ENCODE data around the gene FLAD1.

FLAD1 gene
- 24.1 to 61.7 reads per million in 2 donors for total RNA-seq

DNA sequence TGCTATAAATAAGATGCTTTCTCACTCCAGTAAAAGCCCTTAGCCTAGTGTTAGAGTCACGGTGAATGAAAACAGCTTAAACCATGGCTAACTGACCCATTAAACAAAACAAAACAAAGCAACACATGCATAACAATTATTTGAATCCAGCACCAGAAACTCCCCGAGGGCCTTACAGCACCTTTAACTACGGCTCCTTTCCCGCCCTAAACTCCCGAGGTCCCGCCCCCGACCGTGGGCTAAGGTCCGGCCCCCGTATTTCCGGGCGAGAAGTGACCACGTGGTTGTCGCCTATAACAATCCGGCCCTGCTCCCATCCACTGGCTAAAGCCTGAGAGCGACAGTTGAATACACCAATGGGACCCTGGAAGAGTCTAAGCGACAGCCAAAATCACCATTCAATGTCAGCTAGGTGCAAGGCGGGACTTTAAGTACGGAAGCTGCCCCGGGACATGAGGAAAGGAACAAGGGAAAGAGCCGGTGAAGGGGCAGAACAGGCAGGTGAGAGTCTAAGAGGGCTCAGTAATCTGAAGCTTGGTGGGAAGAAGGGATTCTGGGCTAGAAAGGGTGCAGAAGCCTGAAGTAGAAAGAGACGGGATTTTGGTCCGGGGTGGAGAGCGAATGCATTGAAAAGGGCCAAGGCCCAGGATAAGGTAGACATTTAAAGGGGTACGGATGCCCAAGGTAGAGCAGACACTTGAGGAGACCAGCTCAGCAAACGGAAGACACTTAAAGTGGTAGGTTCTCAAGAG, at the start of gene FLAD1:
Gene FLAD1 (plus strand): TSS at position 448 of the 752 bp plus-strand sequence. CDS start 351 bp downstream, outside the sequence.
- DNase-seq, result peak; percentile 90

DNA sequence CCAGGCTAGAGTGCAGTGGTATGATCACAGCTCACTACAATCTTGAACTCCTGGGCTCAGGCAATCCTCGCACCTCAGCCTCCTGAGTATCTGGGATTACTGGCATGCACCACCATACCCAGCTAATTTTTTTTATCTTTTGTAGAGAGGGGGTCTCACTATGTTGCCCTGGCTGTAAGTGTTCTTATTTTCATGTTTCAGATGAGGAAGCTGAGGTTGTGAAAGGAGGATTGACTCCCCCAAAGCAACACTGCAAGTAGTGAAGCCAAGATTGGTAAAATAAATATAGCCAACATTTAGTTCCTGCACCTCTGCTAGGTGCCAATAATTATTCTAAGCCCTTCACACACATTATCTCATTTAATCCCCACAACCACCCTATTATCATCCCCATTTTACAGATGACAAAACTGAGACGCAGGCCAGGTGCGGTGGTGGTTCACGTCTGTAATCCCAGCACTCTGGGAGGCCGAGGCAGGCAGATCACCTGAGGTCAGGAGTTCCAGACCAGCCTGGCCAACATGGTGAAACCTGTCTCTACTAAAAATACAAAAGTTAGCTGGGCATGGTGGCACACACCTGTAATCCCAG, 48.7 kb upstream of the FLAD1 start:
- DNase-seq, result no peak

DNA sequence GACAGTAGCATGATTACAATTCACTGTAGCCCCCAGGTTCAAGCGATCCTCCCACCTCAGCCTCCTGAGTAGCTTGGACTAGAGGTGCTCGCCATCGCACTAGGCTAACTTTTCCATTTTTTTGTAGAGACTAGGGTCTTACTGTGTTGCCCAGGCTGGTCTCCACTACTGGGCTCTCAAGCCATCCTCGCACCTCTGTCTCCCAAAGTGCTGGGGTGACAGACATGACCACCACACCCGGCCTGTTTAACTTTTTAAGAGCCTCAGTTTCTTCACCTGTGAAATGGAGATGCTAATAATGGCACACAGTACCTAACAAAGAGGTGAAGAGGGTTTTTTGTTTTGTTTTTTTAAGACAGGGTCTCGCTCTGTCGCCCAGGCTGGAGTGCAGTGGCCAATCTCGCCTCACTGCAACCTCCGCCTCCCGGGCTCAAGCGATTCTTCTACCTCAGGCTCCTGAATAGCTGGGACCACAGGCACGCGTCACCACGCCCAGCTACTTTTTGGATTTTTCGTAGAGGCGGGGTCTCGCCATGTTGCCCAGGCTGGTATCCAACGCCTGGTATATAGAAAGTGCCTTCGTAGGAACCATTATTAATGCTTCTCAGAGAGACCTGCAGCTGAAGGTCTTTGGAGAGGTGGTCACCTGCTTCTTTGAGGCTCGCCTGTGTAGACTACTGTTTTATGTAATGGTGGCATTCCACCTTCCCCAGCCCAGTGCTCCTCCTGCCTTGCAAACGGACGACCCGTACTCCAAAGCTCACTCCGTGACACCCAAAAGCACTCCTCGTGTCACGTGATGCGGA, 47.2 kb upstream of the FLAD1 start:
- DNase-seq, result no peak

DNA sequence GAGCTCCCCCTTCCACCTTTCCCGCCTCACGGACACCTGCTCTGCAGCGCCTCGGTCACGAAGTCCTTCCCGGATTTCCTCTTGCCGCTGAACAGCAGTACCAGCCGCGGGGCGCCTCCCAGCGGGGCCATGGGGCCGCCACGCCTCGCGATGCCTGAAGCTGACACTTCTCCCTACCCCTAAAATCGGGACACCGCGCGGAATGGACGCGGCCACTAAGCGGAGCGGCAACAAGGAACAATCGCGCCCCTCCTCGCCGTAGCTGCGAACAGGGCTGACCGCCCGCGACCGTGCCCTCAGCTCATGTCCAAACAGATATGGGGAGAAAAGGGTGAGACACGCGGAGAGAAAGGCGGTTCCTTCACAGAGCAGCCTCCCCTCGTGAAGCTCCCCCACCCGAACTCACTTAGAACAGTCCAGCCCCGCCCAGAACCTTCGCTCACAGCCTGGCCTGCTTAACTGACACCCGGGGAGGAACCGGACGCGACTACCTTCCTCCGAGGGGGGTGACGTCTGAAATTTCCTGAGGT, 46.5 kb upstream of the FLAD1 start, which contains the start of gene PMVK:
Gene PMVK (minus strand): TSS at position 165 of the 530 bp plus-strand sequence. CDS start 34 bp downstream, at position 131.
- DNase-seq, result peak; percentile 94

DNA sequence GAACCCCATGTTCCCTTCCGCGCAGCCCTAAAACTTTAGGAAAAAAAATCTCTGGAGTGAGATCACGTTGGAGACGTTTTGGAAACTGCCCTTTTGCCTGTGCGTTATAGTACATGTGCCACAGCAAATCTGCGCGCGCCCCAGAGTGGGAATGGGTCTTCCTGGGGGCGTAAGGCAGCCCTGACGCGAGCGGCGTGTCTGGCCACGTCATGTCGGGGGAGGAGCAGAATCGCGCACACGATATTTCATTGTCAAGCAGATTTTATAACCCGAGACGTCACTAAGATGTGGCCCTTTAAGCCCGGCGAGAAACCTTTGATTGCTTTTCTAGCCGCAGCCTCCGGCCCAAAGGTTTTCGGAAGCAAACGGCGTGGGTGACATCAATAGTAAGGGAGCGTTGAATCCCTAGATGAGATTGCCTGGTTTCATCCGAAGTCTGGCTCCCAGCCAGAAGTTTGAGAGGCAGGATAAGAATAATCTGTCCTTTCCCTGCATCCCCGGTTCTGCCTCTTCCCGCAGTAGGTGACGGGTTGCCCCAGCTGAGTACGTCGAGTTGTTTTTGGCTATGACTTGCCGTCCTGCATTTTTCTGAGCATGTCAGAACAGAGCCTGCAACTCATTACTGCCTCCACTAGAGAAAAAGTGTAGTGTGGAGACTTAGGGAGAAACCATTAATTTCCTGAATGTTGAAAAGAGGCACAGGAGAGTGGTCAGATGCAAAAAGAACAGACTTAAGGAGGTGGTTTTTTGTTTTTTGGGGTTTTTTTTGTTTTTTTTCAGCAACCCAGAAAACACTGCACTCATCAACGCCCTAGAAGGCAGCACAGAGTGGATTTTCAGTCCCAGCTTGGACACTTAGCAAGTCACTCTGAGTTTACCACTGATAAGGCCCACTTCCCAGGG, 45.8 kb upstream of the FLAD1 start:
- DNase-seq, result peak; percentile 89

DNA sequence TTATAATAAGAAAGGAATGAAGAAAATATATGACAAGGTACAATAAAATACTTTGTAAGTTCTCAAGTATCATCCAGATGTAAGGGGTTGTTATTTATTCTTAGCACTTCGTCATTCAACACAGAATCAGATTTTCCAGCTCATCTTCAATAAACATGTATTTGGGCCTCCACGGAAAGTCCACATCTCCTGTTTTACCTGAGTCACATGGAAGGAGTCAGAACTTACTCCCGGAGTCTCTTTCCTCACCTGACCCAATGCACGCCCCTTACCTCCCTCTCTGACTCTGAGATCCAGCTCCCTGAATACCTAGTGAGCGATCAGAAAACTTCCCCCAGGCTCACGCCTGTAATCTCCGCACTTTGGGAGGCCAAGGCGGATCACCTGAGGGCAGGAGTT, 45.2 kb upstream of the FLAD1 start:
- DNase-seq, result no peak

DNA sequence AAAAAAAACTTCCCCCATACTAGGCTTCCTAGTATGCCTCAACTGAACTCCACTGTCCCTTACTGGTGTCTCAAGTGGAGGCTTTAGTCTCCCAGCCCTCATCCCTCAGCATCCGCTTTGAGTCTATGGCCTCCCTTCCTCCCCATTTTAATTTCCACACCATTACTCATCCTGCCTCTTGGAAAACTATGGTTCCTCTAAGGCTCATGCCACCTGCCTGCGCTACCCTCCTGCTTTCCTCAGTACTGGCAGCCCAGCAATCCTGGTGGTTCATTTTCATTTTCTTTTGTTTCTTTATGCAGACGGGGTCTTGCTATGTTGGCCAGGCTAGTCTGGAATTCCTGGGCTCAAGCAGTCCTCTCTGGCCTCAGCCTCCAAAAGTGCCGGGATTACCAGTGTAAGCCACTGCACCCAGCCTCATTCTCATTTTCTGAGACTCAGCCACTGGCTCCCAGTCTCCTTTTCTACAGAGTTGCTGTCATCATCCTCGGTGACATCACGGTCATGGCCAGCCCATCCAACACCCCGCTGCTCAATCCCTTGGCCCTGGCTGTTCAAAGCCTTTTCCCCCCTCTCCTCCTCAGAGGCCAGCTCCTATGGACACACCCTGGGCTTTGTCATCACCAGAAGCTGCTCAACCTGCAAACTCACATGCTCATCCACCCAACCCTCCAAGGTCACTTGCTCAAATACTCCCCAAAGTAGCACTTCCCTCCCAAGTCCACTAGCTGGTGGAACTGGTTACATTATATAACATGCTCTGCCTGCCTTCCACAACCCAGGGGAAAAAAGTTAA, 44.3 kb upstream of the FLAD1 start:
- DNase-seq, result no peak

DNA sequence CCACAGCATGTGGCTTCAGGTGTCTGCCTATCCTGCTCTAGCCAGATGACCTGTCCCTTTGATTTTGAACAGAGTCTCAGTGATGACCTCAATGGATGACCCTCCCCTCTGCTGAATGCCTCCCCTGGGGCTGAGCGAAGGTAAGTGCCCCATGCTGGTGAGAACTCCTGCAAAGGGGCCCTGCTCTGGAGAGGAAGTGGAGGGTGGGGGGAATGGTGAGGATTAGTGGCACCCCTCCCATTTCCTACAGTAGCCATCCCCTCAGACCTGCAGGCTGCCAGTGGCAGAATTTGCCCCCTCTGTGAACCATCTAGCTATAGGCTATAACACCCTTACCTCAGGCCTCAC, 43.0 kb upstream of the FLAD1 start:
- DNase-seq, result no peak

DNA sequence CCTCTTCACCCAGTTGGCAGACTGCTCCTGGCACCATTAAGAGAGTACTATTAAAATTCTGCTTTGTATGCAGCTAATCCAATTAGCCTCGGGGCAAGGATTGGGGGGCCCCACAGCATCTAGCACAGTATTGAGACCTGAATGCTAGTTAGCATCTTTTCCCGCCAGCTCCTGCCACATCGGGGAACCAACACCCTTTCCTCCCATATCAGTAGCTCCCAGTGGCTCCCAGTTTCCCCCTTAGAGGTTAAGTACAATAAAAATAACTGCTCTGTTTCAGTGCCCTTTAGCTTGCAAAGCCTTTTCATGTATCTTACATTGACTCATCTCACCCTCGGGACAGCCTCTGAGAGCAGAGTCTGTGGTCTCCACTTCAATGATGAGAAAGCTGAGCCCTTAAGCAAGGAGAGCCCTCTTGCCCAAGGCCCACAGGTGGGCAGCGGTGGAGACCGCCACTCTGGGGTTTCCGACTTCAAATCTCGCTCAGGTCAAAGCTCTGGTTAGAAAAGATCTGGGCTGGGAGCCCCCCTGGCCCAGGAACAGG, 42.4 kb upstream of the FLAD1 start:
- DNase-seq, result no peak

DNA sequence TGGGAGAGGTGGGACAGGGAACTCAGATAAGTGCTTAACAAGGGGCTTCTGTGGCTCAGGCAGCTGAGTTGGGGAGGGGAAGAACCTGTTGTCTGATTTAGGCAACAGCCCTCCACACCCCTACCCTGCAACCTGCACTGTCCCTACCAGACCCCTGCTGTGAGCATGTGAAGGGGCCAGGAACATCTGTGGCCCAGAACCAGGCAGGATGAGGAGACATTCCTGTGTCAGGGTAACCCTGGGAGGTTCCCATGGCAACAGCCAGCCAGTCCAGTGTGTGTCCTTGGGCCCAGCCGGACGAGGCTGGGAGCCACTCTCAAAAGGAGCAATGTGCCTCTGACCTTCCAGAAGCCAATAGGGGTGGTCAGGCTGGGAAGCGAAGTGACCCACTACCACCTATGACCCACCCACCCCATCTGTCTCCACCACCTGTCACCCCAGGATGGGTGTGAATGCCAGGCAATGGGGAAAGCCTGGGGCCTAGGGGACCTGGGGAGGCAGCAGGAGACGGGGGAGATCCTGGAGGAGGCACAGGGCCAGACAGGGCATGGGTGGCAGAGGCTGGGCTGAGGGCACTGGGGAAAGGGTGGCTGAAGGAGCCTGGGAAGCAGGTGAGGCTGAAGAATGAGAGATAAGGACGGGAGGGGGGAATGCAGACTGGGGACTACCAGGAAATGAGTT, 41.7 kb upstream of the FLAD1 start:
- DNase-seq, result no peak

DNA sequence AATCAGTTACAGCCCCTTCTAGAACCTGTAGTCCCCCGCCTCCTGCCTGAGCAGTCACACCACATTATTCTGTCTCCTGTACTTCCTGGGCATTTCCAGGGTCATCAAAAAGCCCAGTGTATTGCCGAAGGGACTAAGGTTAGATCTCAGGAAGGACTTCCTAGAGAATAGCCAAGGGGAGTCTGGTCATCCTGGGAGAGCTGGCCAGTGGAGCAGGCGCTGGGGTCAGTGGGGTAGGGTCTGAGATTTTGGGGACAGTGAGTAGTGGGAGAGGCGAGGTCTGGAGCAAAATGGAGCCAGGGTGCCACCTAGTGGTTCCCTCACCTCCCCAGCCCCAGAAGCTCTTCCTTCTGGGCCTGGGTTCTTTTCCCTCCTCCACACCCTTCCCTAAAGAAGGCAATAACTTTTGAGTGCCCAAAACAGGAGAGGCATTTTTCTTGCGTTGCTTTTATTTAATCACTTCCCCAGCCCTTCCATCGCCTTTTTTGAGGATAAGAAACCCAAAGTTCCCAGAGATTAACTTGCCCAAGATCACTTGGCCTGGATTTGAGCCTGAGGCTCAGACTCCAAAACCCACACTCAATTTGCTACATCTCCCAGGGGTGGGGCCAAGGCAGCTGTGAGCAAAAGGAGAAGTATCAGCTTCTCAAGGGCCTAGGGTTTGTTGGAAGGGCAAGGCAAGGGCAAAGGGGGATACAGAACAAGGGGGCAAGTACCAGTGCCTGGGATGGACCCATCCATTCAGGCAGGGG, 39.3 kb upstream of the FLAD1 start:
- no peak for DNase-seq

DNA sequence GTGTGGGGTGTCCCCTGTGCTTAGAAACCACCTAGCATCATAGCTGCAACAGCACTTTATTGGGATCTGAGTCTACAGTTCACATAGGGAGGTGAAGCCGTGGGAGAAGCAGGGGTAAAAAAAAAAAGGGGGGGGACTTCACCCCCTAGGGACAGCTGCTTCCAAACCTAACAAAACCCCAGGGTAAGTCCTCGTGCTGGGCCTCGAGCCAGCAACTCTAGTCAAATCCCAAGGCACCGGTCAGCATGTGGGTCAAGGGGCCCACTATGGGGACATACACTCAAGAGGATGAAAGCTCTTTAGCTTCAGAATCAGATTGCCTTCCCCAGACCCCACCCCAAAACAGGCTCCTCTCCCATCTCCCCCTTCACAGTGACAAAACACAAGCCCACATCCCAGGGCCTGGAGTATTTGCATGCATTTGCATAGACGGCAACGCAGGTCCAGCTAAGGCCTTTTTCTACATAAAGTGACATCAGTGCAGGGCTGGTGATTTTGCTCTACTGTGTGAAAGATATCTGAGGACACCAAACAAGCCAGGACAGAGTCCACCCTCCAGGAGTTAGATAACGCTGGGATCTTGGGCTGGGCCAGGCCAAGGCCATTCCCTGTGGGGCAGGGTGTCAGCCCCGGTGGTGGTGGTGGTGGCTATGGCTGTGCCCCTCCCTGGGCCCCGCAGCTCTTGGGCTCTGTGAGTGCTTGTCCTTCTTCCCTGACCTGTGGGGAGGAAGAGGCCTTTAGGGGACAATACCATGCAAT, 38.6 kb upstream of the FLAD1 start:
- no peak for DNase-seq

DNA sequence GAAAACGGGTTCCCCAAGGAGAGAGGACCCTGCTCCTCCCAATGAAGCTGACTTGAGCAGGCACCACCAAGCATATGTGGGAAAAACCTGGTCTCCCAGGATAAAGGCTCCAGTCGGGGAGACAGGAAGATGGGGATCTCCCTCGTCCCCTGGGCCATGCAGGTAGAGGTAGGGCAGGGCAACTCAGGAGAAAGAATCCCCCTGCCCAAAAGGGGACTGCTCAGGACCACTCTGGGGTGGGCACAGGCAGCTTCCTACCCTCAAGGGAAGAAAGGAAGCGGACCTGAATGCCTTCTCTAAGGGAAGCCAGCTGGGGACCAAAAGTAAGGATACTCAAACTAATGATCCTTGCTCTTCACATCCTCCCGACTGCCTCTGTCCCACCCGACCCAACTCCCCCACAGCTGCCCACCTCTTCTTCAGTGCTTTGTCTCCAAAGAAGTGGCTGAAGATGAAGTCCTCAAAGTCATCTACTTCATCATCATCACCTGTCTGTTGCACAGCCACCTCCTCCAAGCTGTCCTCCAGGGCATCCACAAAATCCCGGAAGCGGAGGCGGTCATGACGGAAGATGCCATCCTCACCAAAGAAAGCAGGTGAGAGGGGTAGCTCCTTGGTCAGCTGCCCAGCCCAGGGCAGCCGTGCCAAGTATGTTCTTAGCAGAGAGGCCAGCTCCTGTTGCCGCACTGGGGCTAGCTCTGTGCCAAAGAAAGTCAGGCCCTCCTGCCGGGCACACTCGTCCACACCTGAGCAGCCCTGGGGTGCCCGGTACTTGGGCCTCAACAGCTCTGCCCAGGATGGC, 37.8 kb upstream of the FLAD1 start:
- no peak for DNase-seq

DNA sequence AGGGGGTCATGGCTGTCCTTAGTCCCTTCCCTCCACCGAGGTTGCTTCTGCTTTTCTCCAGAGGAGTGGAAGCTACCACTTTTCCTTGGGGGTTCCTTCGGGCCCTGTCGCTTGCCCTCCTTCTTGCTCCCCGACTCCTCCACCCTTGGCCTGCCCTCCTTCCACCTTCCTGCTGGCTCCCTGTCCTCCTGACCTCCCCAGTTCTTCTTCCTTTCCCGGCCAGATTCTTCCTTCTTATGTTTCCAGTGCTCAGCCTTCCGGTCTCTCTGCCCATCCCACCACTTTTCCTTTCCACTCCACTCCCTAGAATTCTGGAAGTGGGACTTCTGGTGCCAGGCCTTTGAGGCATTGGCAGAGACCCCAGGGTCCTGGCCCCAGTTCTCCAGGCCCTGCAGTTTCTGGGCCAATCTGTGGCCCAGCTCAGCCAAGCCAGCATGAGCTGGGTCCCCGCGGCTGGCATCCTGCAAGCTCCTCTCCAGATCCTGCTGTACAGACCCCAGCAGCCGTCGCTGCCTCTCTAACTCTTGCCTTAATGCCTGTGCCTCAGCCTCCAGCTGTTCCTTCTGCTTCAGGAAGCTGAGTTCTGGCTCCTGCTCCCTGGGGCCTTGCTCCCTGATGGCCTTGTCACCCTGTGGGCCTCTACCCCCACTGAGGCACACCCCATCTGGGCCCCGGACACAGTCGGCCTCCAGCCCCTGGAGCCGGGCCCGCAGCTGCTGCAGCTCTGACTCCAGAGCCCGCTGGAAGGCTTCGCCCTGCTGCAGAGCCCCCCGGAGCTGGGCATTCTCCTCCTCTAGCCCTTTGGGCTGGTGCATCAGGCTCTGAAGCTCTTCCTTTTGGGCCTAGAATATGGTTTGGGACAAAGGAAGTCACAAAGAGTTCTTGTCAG, 36.9 kb upstream of the FLAD1 start:
- DNase-seq, result no peak

DNA sequence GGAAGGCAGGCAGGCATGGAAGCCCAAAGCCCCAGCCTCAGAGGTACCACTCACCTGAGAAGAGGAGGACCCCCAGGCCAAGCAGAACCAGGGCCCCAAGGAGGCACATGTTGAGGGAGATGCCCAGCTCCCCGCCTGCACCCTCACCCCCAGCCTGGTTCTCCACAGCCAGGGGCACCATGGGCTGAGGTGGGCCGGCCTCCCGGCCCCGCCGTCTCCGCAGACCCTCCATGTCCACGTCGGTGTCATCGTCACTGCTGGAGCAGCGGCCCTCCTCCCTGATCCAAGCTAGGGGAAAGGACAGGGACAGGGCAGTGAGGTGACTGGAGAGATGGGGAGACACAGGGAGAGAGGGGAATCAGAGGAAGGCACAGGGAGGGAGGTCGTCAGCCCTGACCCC, 35.1 kb upstream of the FLAD1 start:
- no peak for DNase-seq

DNA sequence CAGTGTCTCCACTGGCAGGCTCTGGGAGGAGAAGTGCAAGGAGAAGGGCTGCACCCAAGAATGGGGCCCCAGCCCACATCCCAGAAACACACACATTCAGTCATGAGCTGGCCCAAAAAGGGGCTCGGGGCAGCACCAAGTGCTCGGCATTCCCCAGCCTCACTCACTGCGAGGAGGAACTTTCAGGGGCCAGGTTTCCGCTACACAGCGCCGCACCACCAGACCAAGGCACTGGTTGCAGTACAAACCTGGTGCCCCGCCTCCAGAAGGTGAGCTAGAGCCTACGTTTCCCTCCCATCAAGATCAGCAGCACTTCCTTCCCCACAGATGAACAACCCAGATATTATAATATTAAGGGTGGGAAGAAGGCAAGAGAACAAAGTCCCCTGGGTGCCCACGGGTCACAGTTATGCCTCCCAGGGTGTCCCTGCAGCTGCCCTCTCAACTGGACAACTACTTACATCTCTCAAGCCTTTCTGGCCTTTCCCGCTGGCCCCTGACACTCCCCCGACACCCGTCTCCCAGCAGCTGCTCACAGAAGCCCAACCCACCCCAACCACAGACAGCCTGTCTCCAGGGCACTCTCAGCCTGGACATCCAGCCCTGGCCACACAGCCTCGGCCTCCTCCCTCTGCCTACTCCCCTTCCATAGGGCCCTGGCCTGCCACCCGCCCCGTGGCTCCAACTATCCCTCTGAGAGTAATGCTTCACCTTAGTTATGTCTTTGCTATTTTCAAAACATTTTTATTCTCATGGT, 31.1 kb upstream of the FLAD1 start:
- DNase-seq, result peak; percentile 62

Data from T-helper 9 cell (primary cell).